GM12878 (cell line): ENCODE results near the gene NMRK2. TPM values are rescaled to one million over a fixed set of nuclear protein-coding genes. Genes with fewer than 3 reads are reported as not detected.
A peak's percentile ranks its signal among the peaks of the same experiment; 100 is the strongest.

ENCODE experiments used
- ATAC-seq: fragments of 200-7000 bp; cut with Tn5 transposase; 3 replicates; pipeline ENCODE4 v1.9.1; 2020; ENCODE audit warnings: mild to moderate bottlenecking, moderate library complexity
- BruUV-seq: library from RNA; stranded (reverse); fragments of 400-500 nt; replicated peaks from 2 replicates; lab custom pipeline; 2021; lab: Mats Ljungman, UMichigan
- CTCF ChIA-PET: fragments of 300-600 bp; sonication (Branson Sonifier 250); formaldehyde crosslinking; extraction: SDS; loops from one replicate; lab custom pipeline; 2021; ENCODE audit warnings: inconsistent platforms; lab: Yijun Ruan, JAX
- POLR2A ChIA-PET: fragments of 350-600 bp; formaldehyde crosslinking; extraction: SDS; loops from one replicate; lab custom pipeline; 2021; ENCODE audit warnings: inconsistent platforms; lab: Charles Lee
- RAD21 ChIA-PET: fragments of 300-600 bp; sonication (Branson Sonifier 250); formaldehyde crosslinking; loops from one replicate; lab custom pipeline; 2023; ENCODE audit warnings: antibody characterized with exemption; ENCODE audit not compliant: unreplicated experiment; lab: Charles Lee
- SMC1A ChIA-PET: fragments of 300-600 bp; sonication (Branson Sonifier 250); formaldehyde crosslinking; loops from one replicate; lab custom pipeline; 2023; ENCODE audit not compliant: unreplicated experiment, uncharacterized antibody; lab: Charles Lee
- DNase-seq: peaks from one replicate; pipeline ENCODE4 v3.0.0-alpha.2; 2011; ENCODE audit warnings: low read depth, low spot score
- FAIRE-seq: peaks from 3 replicates; lab custom pipeline; 2011; peaks lifted over from hg19 to GRCh38; lab: Jason Lieb, UNC
- H2AFZ ChIP-seq: 2 replicates; pipeline ENCODE4 v1.6.0; 2011; ENCODE audit warnings: low read depth, low read length, control low read depth; ENCODE audit not compliant: control insufficient read depth
- H3K27ac ChIP-seq: 2 replicates; pipeline ENCODE4 v1.5.1; 2011; ENCODE audit warnings: control low read depth; ENCODE audit not compliant: control insufficient read depth, insufficient read depth
- H3K27me3 ChIP-seq, 2 experiments: replicated peaks in 1 of 2; 2 replicates each; pipeline versions ENCODE4 v1.6.0 to v1.6.1; 2011; ENCODE audit warnings: low read length in 1 of 2; ENCODE audit not compliant: control insufficient read depth in 2 of 2, insufficient read depth in 2 of 2
- H3K36me3 ChIP-seq, 2 experiments: 2 replicates each; pipeline ENCODE4 v1.5.1; 2011; ENCODE audit warnings: low read length in 1 of 2; ENCODE audit not compliant: control insufficient read depth in 2 of 2, insufficient read depth in 2 of 2
- H3K4me1 ChIP-seq: 2 replicates; pipeline ENCODE4 v1.6.1; 2011; ENCODE audit warnings: mild to moderate bottlenecking, low read length, moderate library complexity, mixed read lengths; ENCODE audit not compliant: control insufficient read depth, insufficient read depth
- H3K4me2 ChIP-seq: 2 replicates; pipeline ENCODE4 v1.6.0; 2011; ENCODE audit warnings: control low read depth; ENCODE audit not compliant: control insufficient read depth, insufficient read depth
- H3K4me3 ChIP-seq: fragments of 200-600 bp; sonication (generic); 2 replicates; pipeline ENCODE4 v1.5.1; 2016
- H3K79me2 ChIP-seq: 2 replicates; pipeline ENCODE4 v1.6.0; 2011; ENCODE audit warnings: low read length; ENCODE audit not compliant: control insufficient read depth, insufficient read depth
- H3K9ac ChIP-seq: 2 replicates; pipeline ENCODE4 v1.8.0; 2011; ENCODE audit warnings: low read length, control low read depth, mixed read lengths; ENCODE audit not compliant: control insufficient read depth, insufficient read depth
- H3K9me3 ChIP-seq: replicated peaks from 3 replicates; pipeline ENCODE4 v1.5.1; 2011; ENCODE audit warnings: mild to moderate bottlenecking, low read length; ENCODE audit not compliant: control insufficient read depth, insufficient read depth
- H4K20me1 ChIP-seq: 2 replicates; pipeline ENCODE4 v1.6.0; 2011; ENCODE audit not compliant: control insufficient read depth, insufficient read depth
- BACH1 ChIP-seq: fragments of 450-650 bp; IDR thresholded peaks from 2 replicates; pipeline ENCODE4 v1.6.1; 2017; ENCODE audit warnings: mild to moderate bottlenecking, borderline replicate concordance
- BHLHE40 ChIP-seq, 2 experiments: fragments of 450-650 bp in 1 of 2; IDR thresholded peaks; 2 replicates each; pipeline ENCODE4 v1.6.1; 2011 to 2017; ENCODE audit warnings: low read depth in 2 of 2, borderline replicate concordance in 1 of 2, improper control_type of control experiment in 1 of 2, low read length in 1 of 2, mild to moderate bottlenecking in 1 of 2
- IRF3 ChIP-seq: fragments of 450-650 bp; IDR thresholded peaks from 2 replicates; pipeline ENCODE4 v1.6.1; 2014; ENCODE audit warnings: mild to moderate bottlenecking
- POLR2A ChIP-seq: IDR thresholded peaks from 2 replicates; pipeline ENCODE4 v1.6.1; 2011; ENCODE audit warnings: low read depth, mild to moderate bottlenecking, low read length
- SMAD5 ChIP-seq: IDR thresholded peaks from 2 replicates; pipeline ENCODE4 v1.6.1; 2016; ENCODE audit warnings: antibody characterized with exemption, low read depth
- SREBF1 ChIP-seq: IDR thresholded peaks from 2 replicates; pipeline ENCODE4 v1.6.1; 2012; ENCODE audit warnings: mild to moderate bottlenecking, low read length
- SRF ChIP-seq, 2 experiments: IDR thresholded peaks; 2 replicates each; pipeline ENCODE4 v1.6.1; 2011; ENCODE audit warnings: low read depth in 2 of 2, low read length in 2 of 2, mild to moderate bottlenecking in 1 of 2, moderate library complexity in 1 of 2
- SUPT20H ChIP-seq: IDR thresholded peaks from 2 replicates; pipeline ENCODE4 v1.6.1; 2011; ENCODE audit warnings: low read depth, mild to moderate bottlenecking, low read length, moderate library complexity, borderline replicate concordance; ENCODE audit not compliant: control insufficient read depth
- ZBTB11 ChIP-seq: fragments of 450-650 bp; formaldehyde crosslinking; IDR thresholded peaks from 2 replicates; pipeline ENCODE4 v1.5.0; 2022; ENCODE audit warnings: mild to moderate bottlenecking, missing genetic modification characterization
- ZNF274 ChIP-seq: IDR thresholded peaks from one replicate; pipeline ENCODE4 v1.8.0; 2011; ENCODE audit not compliant: insufficient read length, insufficient read depth
- ZNF384 ChIP-seq: IDR thresholded peaks from 2 replicates; pipeline ENCODE4 v1.6.1; 2012; ENCODE audit warnings: low read depth, mild to moderate bottlenecking, low read length, improper control_type of control experiment, borderline replicate concordance
- WGBS: methylation state at CpG from one replicate; pipeline ENCODE4 v1.1.6; 2016; ENCODE audit warnings: low lambda C conversion rate; ENCODE audit not compliant: insufficient replicate concordance, insufficient coverage; ENCODE audit errors: missing lambda C conversion rate; 5-methylcytosine and 5-hydroxymethylcytosine counted together
- in situ Hi-C: fragments of 300-500 bp; cut with MboI; formaldehyde crosslinking; loops from 9 replicates; pipeline ENCODE4 v1.14.3; 2018; ENCODE audit warnings: mixed read lengths
- intact Hi-C: fragments of 100-400 bp; cut with micrococcal nuclease; formaldehyde crosslinking; loops from one replicate; pipeline ENCODE4 v1.14.2; 2022; ENCODE audit not compliant: unreplicated experiment
- polyA plus RNA-seq, 11 experiments: library from polyadenylated mRNA; depleted of rRNA in 4 of 11; unstranded in 6 of 11; stranded (reverse) in 5 of 11; fragments of >200 nt; fragmentation: Nextera tagmentation in 4 of 11; fragmentation: Illumina TruSeq in 1 of 11; extraction: Ambion mirVana in 4 of 11; extraction: Trizol in 1 of 11; gene quantifications; 1 replicate in 1 of 11; 2 replicates in 10 of 11; pipeline versions ENCODE4 v1.2.1 to v1.2.3, GENCODE V29; 2011 to 2016; ENCODE audit warnings: inconsistent platforms in 2 of 11, missing spikeins in 2 of 11, low read depth in 1 of 11
- total RNA-seq, 4 experiments: library from RNA; depleted of rRNA in 3 of 4; stranded (reverse); fragments of >200 nt in 3 of 4; fragmentation: Illumina TruSeq in 1 of 4; extraction: Trizol in 1 of 4; gene quantifications; 2 replicates each; pipeline versions ENCODE4 v1.2.1 to v1.2.3, GENCODE V29; 2013 to 2021
- TF ChIP-seq, protein P1 (sequence below): fragments of 150-350 bp; IDR thresholded peaks from 2 replicates; pipeline ENCODE4 v1.6.1; 2014; ENCODE audit warnings: mild to moderate bottlenecking, low read depth, low read length
- TF ChIP-seq, protein P2 (sequence below): fragments of 450-650 bp; IDR thresholded peaks from 2 replicates; pipeline ENCODE4 v1.6.1; 2017; ENCODE audit warnings: antibody characterized with exemption, mild to moderate bottlenecking, moderate library complexity

NMRK2 gene
- total and polyA plus RNA-seq, 10 of the 15 experiments (the other 5 are each of a cell fraction or from before 2014, with no cell fraction given): 0.14 to 0.15 TPM; not detected in 8

DNA sequence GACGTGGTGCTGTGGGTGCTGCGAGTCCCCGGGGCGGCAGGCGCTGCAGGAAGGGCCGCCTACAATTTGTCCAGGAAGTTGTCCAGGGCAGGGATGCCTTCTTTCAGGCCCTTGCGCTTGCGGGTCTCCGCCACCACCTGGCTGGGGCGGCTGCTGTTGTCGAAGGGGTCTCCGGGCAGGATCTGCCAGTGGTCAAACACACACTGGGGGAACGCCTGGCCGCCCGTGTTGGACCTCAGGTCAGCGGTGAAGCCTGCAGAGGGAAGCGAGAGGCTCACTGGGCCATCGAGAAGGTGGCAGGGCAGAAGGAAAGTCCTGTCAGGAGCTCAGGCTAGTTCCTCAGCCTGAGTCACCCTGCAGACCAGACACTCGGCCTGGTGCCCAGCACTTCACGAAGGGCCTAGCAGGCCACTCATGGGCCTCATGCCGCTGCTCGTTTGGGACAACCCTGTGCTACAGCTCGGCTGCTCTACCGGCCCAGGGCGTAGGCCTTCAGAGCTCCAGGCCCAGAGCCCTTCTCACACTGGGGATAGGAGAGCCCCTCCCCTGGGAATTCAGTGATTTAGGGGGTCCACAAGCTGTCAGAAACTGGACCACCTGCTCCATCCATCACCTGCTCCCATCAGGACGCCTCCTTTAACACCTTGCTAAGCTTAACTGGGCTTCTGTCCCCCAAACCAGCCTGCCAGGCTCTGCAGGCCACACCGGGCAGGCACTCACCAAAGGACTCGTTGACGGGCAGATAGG, 43.8 kb downstream of the NMRK2 start:
- in situ Hi-C loops: no loop called here
- BruUV-seq: no TSS peak
- H3K4me2 ChIP-seq: peak overlapping the region; percentile 33; the same call in 1 of the 2 replicates
- TF ChIP-seq SUPT20H (no peak), BACH1 (peak; percentile 35; the same call in 1 of the 2 replicates), ZNF384 (no peak), SMAD5 (peak; percentile 26; the same call in 1 of the 2 replicates), SRF (IDR thresholded peaks at IDR 0.05; ENCODE audit: low read depth in 2 of 2, low read length in 2 of 2) (no peak), SREBF1 (no peak), BHLHE40 (IDR thresholded peaks at IDR 0.05; ENCODE audit: borderline replicate concordance in 1 of 2, low read depth in 2 of 2, low read length in 1 of 2) (no peak), IRF3 (no peak), ZNF274 (no peak), ZBTB11 (CRISPR knock-in tag) (no peak), POLR2A (peak; percentile 81)
- TF ChIP-seq, protein P1, sequence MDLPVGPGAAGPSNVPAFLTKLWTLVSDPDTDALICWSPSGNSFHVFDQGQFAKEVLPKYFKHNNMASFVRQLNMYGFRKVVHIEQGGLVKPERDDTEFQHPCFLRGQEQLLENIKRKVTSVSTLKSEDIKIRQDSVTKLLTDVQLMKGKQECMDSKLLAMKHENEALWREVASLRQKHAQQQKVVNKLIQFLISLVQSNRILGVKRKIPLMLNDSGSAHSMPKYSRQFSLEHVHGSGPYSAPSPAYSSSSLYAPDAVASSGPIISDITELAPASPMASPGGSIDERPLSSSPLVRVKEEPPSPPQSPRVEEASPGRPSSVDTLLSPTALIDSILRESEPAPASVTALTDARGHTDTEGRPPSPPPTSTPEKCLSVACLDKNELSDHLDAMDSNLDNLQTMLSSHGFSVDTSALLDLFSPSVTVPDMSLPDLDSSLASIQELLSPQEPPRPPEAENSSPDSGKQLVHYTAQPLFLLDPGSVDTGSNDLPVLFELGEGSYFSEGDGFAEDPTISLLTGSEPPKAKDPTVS: no peak
- TF ChIP-seq, protein P2, sequence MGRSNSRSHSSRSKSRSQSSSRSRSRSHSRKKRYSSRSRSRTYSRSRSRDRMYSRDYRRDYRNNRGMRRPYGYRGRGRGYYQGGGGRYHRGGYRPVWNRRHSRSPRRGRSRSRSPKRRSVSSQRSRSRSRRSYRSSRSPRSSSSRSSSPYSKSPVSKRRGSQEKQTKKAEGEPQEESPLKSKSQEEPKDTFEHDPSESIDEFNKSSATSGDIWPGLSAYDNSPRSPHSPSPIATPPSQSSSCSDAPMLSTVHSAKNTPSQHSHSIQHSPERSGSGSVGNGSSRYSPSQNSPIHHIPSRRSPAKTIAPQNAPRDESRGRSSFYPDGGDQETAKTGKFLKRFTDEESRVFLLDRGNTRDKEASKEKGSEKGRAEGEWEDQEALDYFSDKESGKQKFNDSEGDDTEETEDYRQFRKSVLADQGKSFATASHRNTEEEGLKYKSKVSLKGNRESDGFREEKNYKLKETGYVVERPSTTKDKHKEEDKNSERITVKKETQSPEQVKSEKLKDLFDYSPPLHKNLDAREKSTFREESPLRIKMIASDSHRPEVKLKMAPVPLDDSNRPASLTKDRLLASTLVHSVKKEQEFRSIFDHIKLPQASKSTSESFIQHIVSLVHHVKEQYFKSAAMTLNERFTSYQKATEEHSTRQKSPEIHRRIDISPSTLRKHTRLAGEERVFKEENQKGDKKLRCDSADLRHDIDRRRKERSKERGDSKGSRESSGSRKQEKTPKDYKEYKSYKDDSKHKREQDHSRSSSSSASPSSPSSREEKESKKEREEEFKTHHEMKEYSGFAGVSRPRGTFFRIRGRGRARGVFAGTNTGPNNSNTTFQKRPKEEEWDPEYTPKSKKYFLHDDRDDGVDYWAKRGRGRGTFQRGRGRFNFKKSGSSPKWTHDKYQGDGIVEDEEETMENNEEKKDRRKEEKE: no peak

More for the DNA sequence above, 43.8 kb downstream of the NMRK2 start:
- CTCF ChIA-PET: no interaction called here
- Histone ChIP-seq H3K27ac (no peak overlapping the region), H3K36me3 (peaks cover 31 to 56% of the 10 kb centered on the region in 2 experiments), H3K4me1 (peaks cover 3% of the 10 kb centered on the region), H3K4me3 (no peak overlapping the region), H3K9ac (no peak overlapping the region), H3K9me3 (no peaks in the 10 kb centered on the region), H3K27me3 (no peaks in the 10 kb centered on the region), H4K20me1 (peaks cover 31% of the 10 kb centered on the region), H2AFZ (no peak overlapping the region), H3K79me2 (peaks cover 41% of the 10 kb centered on the region)
- intact Hi-C loops: no loop called here
- RAD21 ChIA-PET: no interaction called here
- DNase-seq (no peak), FAIRE-seq (no peak), ATAC-seq (no peak; the same call in 2 of the 3 replicates)
- 87% methylated on average over 29 of the region's 29 CpGs for WGBS
- POLR2A ChIA-PET: interaction anchor here (0.6 kb wide), 1 partner anchor 167 kb away, joined by 6 read pairs; no protein-coding TSS in a partner anchor
- SMC1A ChIA-PET: no interaction called here
